SK-N-SH (cell line): ENCODE results near the gene CLEC16A. TPM values are rescaled to one million over a fixed set of nuclear protein-coding genes. Genes with fewer than 3 reads are reported as not detected.

ENCODE experiments used
- CTCF ChIA-PET: fragments of 300-600, 350-600 bp; formaldehyde crosslinking; extraction: SDS; loops from one replicate; lab custom pipeline; 2021; lab: Yijun Ruan, JAX
- POLR2A ChIA-PET: fragments of 350-600 bp; sonication (Branson Sonifier 250); formaldehyde crosslinking; extraction: SDS; loops from one replicate; lab custom pipeline; 2020; ENCODE audit warnings: antibody characterized with exemption, inconsistent platforms; lab: Yijun Ruan, JAX
- DNase-seq: peaks from one replicate; pipeline ENCODE4 v3.0.0; 2012
- H2AFZ ChIP-seq: fragments of 200-600 bp; sonication (generic); 2 replicates; pipeline ENCODE4 v1.8.1; 2016; ENCODE audit warnings: antibody characterized with exemption, mild to moderate bottlenecking, low read depth
- H3F3A ChIP-seq: fragments of 200-600 bp; sonication (generic); replicated peaks from 2 replicates; pipeline ENCODE3; 2016; ENCODE audit warnings: antibody characterized with exemption, mild to moderate bottlenecking; ENCODE audit not compliant: insufficient read depth
- H3K27ac ChIP-seq, 2 experiments: fragments of 200-500 bp in 1 of 2; fragments of 200-600 bp in 1 of 2; sonication (Bioruptor generic) in 1 of 2; sonication (generic), shearing (Covaris generic) in 1 of 2; 2 replicates each; pipeline versions ENCODE4 v1.5.1 to v1.6.1; 2014 to 2016; ENCODE audit warnings: low read depth in 2 of 2, inconsistent platforms in 1 of 2, low read length in 1 of 2, mild to moderate bottlenecking in 1 of 2, mixed read lengths in 1 of 2
- H3K27me3 ChIP-seq: fragments of 200-600 bp; sonication (generic), shearing (Covaris generic); 2 replicates; pipeline ENCODE4 v1.6.1; 2016; ENCODE audit warnings: mixed run types; ENCODE audit not compliant: insufficient read depth
- H3K36me3 ChIP-seq, 2 experiments: fragments of 200-500 bp in 1 of 2; fragments of 200-600 bp in 1 of 2; sonication (Bioruptor generic) in 1 of 2; sonication (generic) in 1 of 2; replicated peaks in 1 of 2; 2 replicates each; pipeline versions ENCODE3 to v1.5.1; 2014 to 2016; ENCODE audit warnings: low read length in 1 of 2, mild to moderate bottlenecking in 1 of 2; ENCODE audit not compliant: insufficient read depth in 2 of 2, control insufficient read depth in 1 of 2
- H3K4me1 ChIP-seq, 2 experiments: fragments of 200-500 bp in 1 of 2; fragments of 200-600 bp in 1 of 2; sonication (Bioruptor generic) in 1 of 2; sonication (generic), shearing (Covaris generic) in 1 of 2; 2 replicates each; pipeline versions ENCODE4 v1.5.1 to v1.6.1; 2014 to 2016; ENCODE audit warnings: low read depth in 1 of 2, low read length in 1 of 2, mixed run types in 1 of 2; ENCODE audit not compliant: insufficient read depth in 2 of 2, control insufficient read depth in 1 of 2
- H3K4me2 ChIP-seq: fragments of 200-600 bp; sonication (generic), shearing (Covaris generic); 2 replicates; pipeline ENCODE4 v1.6.1; 2017; ENCODE audit warnings: mixed run types
- H3K4me3 ChIP-seq, 2 experiments: fragments of 200-500 bp in 1 of 2; fragments of 200-600 bp in 1 of 2; sonication (Bioruptor generic) in 1 of 2; sonication (generic), shearing (Covaris generic) in 1 of 2; 2 replicates each; pipeline versions ENCODE4 v1.5.1 to v1.8.1; 2014 to 2016; ENCODE audit warnings: low read depth in 2 of 2, inconsistent platforms in 1 of 2, low read length in 1 of 2, mild to moderate bottlenecking in 1 of 2, mixed read lengths in 1 of 2, moderate library complexity in 1 of 2
- H3K79me2 ChIP-seq: fragments of 200-600 bp; sonication (generic); 2 replicates; pipeline ENCODE4 v1.8.1; 2017; ENCODE audit warnings: mild to moderate bottlenecking; ENCODE audit not compliant: insufficient read depth
- H3K9ac ChIP-seq: fragments of 200-600 bp; sonication (generic); 2 replicates; pipeline ENCODE4 v1.6.1; 2017; ENCODE audit warnings: mixed run types
- H3K9me2 ChIP-seq: fragments of 200-600 bp; sonication (generic); 2 replicates; pipeline ENCODE4 v1.6.1; 2017; ENCODE audit warnings: mixed run types
- H3K9me3 ChIP-seq: fragments of 200-600 bp; sonication (generic); 2 replicates; pipeline ENCODE4 v1.6.1; 2017; ENCODE audit warnings: mixed run types, mild to moderate bottlenecking, moderate library complexity
- H4K20me1 ChIP-seq: fragments of 200-600 bp; sonication (generic); 2 replicates; pipeline ENCODE4 v1.6.1; 2017; ENCODE audit warnings: mild to moderate bottlenecking, mixed run types; ENCODE audit not compliant: insufficient read depth
- CHD2 ChIP-seq: fragments of 150-350 bp; IDR thresholded peaks from 2 replicates; pipeline ENCODE4 v1.6.1; 2018; ENCODE audit warnings: low read length; ENCODE audit not compliant: partially characterized antibody
- EP300 ChIP-seq, 2 experiments: IDR thresholded peaks; 2 replicates each; pipeline versions ENCODE4 v1.4.0 to v1.6.1; 2012; ENCODE audit warnings: borderline replicate concordance in 1 of 2, low read depth in 1 of 2, low read length in 1 of 2
- FOXJ3 ChIP-seq: sonication (generic); formaldehyde crosslinking; IDR thresholded peaks from 2 replicates; pipeline ENCODE4 v1.5.1; 2020; ENCODE audit warnings: mild to moderate bottlenecking, missing genetic modification reagents
- GATA2 ChIP-seq: sonication (generic); formaldehyde crosslinking; IDR thresholded peaks from 2 replicates; pipeline ENCODE4 v1.5.0; 2020; ENCODE audit warnings: mild to moderate bottlenecking, missing genetic modification reagents
- NFIC ChIP-seq: IDR thresholded peaks from 2 replicates; pipeline ENCODE4 v1.4.0; 2012; ENCODE audit warnings: borderline replicate concordance
- RXRA ChIP-seq: IDR thresholded peaks from 2 replicates; pipeline ENCODE4 v1.4.0; 2012; ENCODE audit warnings: low read depth, mild to moderate bottlenecking, borderline replicate concordance
- SIN3A ChIP-seq: IDR thresholded peaks from 2 replicates; pipeline ENCODE4 v1.6.1; 2012; ENCODE audit warnings: low read depth, mild to moderate bottlenecking, low read length, moderate library complexity, borderline replicate concordance
- SMC3 ChIP-seq: IDR thresholded peaks from 2 replicates; pipeline ENCODE4 v1.6.1; 2012; ENCODE audit warnings: low read depth, low read length, improper control_type of control experiment
- WGBS: methylation state at CpG from one replicate; pipeline ENCODE4 v1.1.6; 2017; ENCODE audit warnings: low lambda C conversion rate; 5-methylcytosine and 5-hydroxymethylcytosine counted together
- polyA plus RNA-seq, 3 experiments: library from polyadenylated mRNA; depleted of rRNA; stranded (reverse); fragments of >200 nt; gene quantifications; 2 replicates each; pipeline ENCODE4 v1.2.3, GENCODE V29; 2012
- TF ChIP-seq, protein P1 (sequence below): IDR thresholded peaks from 2 replicates; pipeline ENCODE4 v1.4.0; 2012; ENCODE audit warnings: low read depth
- TF ChIP-seq, protein P2 (sequence below): fragments of 150-350 bp; IDR thresholded peaks from 2 replicates; pipeline ENCODE4 v1.6.1; 2017; ENCODE audit warnings: antibody characterized with exemption, low read length, low read depth, borderline replicate concordance
- TF ChIP-seq, protein P3 (sequence below): IDR thresholded peaks from 2 replicates; pipeline ENCODE4 v1.6.1; 2012; ENCODE audit warnings: mild to moderate bottlenecking, low read depth, low read length, moderate library complexity
- TF ChIP-seq, protein P4 (sequence below): IDR thresholded peaks from 2 replicates; pipeline ENCODE4 v1.4.0; 2012; ENCODE audit warnings: low read depth, borderline replicate concordance

CLEC16A gene
- polyA plus RNA-seq, 1 of the 3 experiments (the other 2 are of a cell fraction), result 13.7 TPM

DNA sequence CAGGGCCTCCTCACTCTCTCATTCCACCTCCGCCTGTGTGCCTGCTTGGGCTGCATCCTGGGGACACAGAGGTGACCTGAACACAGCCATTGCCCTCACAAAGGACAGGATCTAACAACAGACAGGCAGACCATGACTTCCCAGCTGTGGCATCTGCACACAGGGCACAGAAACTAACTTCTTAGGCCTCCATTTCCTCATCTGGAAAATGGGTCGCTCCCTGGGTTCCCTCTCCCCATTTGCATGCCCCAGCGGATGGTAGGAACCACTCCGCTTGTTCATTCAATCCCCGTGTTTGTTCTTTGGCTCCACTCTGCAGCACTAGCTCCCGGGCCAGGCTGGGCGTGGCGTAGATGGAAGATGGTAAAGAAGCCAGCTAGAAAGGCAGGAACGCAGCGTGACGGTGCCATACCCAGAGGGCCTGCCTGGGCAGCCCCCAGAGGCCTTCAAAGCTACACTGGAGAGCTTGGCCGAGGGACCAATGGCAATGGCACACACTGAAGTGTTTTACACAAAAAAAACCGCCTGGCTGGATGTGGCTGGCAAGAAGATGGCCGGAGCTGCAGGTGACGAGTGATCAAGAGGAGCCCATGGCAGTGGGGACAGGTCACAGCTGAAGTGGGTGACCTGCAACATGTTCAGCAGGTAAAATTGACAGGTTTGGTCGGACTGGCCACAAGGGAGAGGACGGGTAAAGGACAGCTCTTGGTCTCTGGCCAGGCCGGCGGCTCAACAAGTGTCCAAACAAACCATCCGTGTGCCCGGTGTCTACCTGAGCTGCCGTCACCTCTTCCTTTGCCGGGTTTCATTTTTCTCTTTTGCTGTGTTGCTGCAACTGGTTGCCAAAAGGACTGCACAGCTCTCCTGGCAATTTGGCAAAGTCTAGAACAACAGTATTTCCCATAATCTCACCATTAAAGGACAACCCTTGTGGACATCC is 244.7 kb downstream of the CLEC16A start:
- no peak overlapping the region for H3K27ac ChIP-seq
- no peak overlapping the region for H3K4me2 ChIP-seq
- no peaks in the 10 kb centered on the region for H3K36me3 ChIP-seq
- H2AFZ ChIP-seq, result no peak overlapping the region
- no peak for DNase-seq
- no peaks in the 10 kb centered on the region for H3K27me3 ChIP-seq
- no peaks in the 10 kb centered on the region for H3F3A ChIP-seq
- no peaks in the 10 kb centered on the region for H3K9me2 ChIP-seq
- 89% methylated on average over 22 of the region's 23 CpGs for WGBS
- no peak overlapping the region for H3K9ac ChIP-seq
- peaks cover 0 to 6% of the 10 kb centered on the region in 2 experiments; a peak in 1 of 4 replicates for H3K4me1 ChIP-seq
- ChIA-PET POLR2A (no interaction called here), CTCF (interaction anchor here (1.3 to 2.0 kb wide), 3 partner anchors 11 to 225 kb away, joined by 4 to 7 read pairs (median 5); no protein-coding TSS in a partner anchor)
- H3K79me2 ChIP-seq, result no peaks in the 10 kb centered on the region
- H4K20me1 ChIP-seq, result no peaks in the 10 kb centered on the region
- TF ChIP-seq CHD2, result no peak
- TF ChIP-seq, protein P1, sequence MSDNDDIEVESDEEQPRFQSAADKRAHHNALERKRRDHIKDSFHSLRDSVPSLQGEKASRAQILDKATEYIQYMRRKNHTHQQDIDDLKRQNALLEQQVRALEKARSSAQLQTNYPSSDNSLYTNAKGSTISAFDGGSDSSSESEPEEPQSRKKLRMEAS, result no peak
- TF ChIP-seq, protein P2, sequence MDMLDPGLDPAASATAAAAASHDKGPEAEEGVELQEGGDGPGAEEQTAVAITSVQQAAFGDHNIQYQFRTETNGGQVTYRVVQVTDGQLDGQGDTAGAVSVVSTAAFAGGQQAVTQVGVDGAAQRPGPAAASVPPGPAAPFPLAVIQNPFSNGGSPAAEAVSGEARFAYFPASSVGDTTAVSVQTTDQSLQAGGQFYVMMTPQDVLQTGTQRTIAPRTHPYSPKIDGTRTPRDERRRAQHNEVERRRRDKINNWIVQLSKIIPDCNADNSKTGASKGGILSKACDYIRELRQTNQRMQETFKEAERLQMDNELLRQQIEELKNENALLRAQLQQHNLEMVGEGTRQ, result no peak
- TF ChIP-seq, protein P3, sequence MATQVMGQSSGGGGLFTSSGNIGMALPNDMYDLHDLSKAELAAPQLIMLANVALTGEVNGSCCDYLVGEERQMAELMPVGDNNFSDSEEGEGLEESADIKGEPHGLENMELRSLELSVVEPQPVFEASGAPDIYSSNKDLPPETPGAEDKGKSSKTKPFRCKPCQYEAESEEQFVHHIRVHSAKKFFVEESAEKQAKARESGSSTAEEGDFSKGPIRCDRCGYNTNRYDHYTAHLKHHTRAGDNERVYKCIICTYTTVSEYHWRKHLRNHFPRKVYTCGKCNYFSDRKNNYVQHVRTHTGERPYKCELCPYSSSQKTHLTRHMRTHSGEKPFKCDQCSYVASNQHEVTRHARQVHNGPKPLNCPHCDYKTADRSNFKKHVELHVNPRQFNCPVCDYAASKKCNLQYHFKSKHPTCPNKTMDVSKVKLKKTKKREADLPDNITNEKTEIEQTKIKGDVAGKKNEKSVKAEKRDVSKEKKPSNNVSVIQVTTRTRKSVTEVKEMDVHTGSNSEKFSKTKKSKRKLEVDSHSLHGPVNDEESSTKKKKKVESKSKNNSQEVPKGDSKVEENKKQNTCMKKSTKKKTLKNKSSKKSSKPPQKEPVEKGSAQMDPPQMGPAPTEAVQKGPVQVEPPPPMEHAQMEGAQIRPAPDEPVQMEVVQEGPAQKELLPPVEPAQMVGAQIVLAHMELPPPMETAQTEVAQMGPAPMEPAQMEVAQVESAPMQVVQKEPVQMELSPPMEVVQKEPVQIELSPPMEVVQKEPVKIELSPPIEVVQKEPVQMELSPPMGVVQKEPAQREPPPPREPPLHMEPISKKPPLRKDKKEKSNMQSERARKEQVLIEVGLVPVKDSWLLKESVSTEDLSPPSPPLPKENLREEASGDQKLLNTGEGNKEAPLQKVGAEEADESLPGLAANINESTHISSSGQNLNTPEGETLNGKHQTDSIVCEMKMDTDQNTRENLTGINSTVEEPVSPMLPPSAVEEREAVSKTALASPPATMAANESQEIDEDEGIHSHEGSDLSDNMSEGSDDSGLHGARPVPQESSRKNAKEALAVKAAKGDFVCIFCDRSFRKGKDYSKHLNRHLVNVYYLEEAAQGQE, result no peak
- TF ChIP-seq EP300 (IDR thresholded peaks at IDR 0.05; ENCODE audit: borderline replicate concordance in 1 of 2, low read depth in 1 of 2, low read length in 1 of 2), result no peak
- no peak for TF ChIP-seq SIN3A
- no peak for TF ChIP-seq SMC3
- TF ChIP-seq FOXJ3, result no peak
- TF ChIP-seq NFIC, result no peak
- TF ChIP-seq GATA2 (CRISPR knock-in tag), result no peak
- no peak for TF ChIP-seq RXRA
- TF ChIP-seq, protein P4, sequence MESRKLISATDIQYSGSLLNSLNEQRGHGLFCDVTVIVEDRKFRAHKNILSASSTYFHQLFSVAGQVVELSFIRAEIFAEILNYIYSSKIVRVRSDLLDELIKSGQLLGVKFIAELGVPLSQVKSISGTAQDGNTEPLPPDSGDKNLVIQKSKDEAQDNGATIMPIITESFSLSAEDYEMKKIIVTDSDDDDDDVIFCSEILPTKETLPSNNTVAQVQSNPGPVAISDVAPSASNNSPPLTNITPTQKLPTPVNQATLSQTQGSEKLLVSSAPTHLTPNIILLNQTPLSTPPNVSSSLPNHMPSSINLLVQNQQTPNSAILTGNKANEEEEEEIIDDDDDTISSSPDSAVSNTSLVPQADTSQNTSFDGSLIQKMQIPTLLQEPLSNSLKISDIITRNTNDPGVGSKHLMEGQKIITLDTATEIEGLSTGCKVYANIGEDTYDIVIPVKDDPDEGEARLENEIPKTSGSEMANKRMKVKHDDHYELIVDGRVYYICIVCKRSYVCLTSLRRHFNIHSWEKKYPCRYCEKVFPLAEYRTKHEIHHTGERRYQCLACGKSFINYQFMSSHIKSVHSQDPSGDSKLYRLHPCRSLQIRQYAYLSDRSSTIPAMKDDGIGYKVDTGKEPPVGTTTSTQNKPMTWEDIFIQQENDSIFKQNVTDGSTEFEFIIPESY, result no peak
- no peaks in the 10 kb centered on the region for H3K9me3 ChIP-seq
- no peak overlapping the region for H3K4me3 ChIP-seq
